ENCODE measurements around the gene HNRNPC. TPM values are rescaled to one million over a fixed set of nuclear protein-coding genes. Genes with fewer than 3 reads are reported as not detected.

HNRNPC gene
- polyA plus RNA-seq, 1 donor (not counting 4 experiments of a cell fraction or from before 2014, with no cell fraction given) = 871 TPM

DNA sequence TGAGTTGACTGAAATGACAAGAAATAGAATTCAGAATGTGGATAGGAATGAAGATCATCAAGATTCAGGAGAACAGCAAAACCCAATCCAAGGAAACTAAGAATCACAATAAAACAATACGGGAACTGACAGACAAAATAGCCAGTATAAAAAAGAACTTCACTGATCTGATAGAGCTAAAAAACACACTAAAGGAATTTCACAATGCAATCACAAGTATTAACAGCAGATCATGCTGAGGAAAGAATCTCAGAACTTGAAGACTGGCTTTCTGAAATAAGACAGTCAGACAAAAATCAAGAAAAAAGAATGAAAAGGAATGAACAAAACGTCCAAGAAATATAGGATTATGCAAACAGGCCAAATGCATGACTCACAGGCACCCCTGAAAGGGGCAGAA is 98.1 kb downstream of the HNRNPC start:
- no peak for FAIRE-seq
- no peak overlapping the region for H3K9ac ChIP-seq (ENCODE audit: control insufficient read depth, extremely low read depth, insufficient read depth, low read length)

DNA sequence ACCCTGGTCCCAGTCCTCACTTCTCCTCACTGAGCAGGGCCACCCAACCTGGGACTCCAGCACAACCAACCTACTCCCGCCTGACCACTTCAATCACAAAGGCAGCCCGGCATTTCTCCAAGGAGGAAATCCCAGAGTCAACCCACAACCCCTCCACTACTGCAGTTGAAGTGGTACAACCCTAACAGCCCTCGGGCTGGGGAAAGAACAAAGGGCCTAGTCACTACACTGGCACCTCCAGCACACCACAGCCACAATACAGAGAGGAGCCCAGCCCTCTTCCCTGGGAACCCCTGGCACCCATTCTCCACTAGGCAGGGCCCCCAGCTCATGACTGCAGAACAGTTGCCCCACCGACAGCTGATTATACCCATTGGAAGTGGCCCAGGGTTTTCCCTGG is 99.7 kb downstream of the HNRNPC start:
- dilution Hi-C loops (cut with MboI; ENCODE audit: extremely low pct_ligation_motif_present, low sequenced_read_pairs) = no loop called here
- H2AFZ ChIP-seq (ENCODE audit: control insufficient read depth, low read length) = no peak overlapping the region

More for the DNA sequence above, 98.1 kb downstream of the HNRNPC start:
- Histone ChIP-seq H3K4me3 (ENCODE audit: control insufficient read depth in 2 of 3, extremely low read depth in 1 of 3, insufficient read depth in 2 of 3, low read depth in 1 of 3, low read length in 3 of 3) (no peak overlapping the region), H3K36me3 (ENCODE audit: control insufficient read depth in 2 of 2, extremely low read depth in 1 of 2, insufficient read depth in 2 of 2, low read length in 2 of 2) (no peaks in the 10 kb centered on the region), H4K20me1 (ENCODE audit: control insufficient read depth, extremely low read depth, insufficient read depth, low read length) (no peaks in the 10 kb centered on the region), H2AFZ (ENCODE audit: control insufficient read depth, low read length) (no peak overlapping the region), H3K4me1 (ENCODE audit: control insufficient read depth, extremely low read depth, insufficient read depth, low read length) (no peaks in the 10 kb centered on the region), H3K4me2 (ENCODE audit: control insufficient read depth, extremely low read depth, insufficient read depth, low read depth, low read length) (no peak overlapping the region), H3K27ac (ENCODE audit: control insufficient read depth, insufficient read depth, low read length) (no peak overlapping the region), H3K79me2 (ENCODE audit: control insufficient read depth, insufficient read depth, low read length) (no peaks in the 10 kb centered on the region), H3K9me1 (ENCODE audit: control insufficient read depth, extremely low read depth, insufficient read depth, low read length) (no peaks in the 10 kb centered on the region), H3K9me3 (ENCODE audit: control insufficient read depth, low read depth, low read length) (no peaks in the 10 kb centered on the region), H3K27me3 (ENCODE audit: control insufficient read depth, extremely low read depth, insufficient read depth, low read length) (no peaks in the 10 kb centered on the region)
- DNase-seq (ENCODE audit: low read depth, low spot score) = no peak
- dilution Hi-C loops (cut with MboI; ENCODE audit: extremely low pct_ligation_motif_present, low sequenced_read_pairs) = no loop called here
- TF ChIP-seq EZH2 (IDR thresholded peaks at IDR 0.05; ENCODE audit: low read length) = no peak
- TF ChIP-seq, protein P1, sequence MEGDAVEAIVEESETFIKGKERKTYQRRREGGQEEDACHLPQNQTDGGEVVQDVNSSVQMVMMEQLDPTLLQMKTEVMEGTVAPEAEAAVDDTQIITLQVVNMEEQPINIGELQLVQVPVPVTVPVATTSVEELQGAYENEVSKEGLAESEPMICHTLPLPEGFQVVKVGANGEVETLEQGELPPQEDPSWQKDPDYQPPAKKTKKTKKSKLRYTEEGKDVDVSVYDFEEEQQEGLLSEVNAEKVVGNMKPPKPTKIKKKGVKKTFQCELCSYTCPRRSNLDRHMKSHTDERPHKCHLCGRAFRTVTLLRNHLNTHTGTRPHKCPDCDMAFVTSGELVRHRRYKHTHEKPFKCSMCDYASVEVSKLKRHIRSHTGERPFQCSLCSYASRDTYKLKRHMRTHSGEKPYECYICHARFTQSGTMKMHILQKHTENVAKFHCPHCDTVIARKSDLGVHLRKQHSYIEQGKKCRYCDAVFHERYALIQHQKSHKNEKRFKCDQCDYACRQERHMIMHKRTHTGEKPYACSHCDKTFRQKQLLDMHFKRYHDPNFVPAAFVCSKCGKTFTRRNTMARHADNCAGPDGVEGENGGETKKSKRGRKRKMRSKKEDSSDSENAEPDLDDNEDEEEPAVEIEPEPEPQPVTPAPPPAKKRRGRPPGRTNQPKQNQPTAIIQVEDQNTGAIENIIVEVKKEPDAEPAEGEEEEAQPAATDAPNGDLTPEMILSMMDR (optimal IDR thresholded peaks at IDR 0.05 in 1 of 3, IDR thresholded peaks at IDR 0.05 in 1 of 3, conservative IDR thresholded peaks at IDR 0.05 in 1 of 3; ENCODE audit: extremely low read depth in 1 of 3, insufficient read depth in 2 of 3, low read length in 3 of 3) = no peak

More for the DNA sequence above, 99.7 kb downstream of the HNRNPC start:
- Histone ChIP-seq H4K20me1 (ENCODE audit: control insufficient read depth, extremely low read depth, insufficient read depth, low read length) (no peaks in the 10 kb centered on the region), H3K9ac (ENCODE audit: control insufficient read depth, extremely low read depth, insufficient read depth, low read length) (no peak overlapping the region), H3K27me3 (ENCODE audit: control insufficient read depth, extremely low read depth, insufficient read depth, low read length) (no peaks in the 10 kb centered on the region), H3K4me3 (ENCODE audit: control insufficient read depth in 2 of 3, extremely low read depth in 1 of 3, insufficient read depth in 2 of 3, low read depth in 1 of 3, low read length in 3 of 3) (no peak overlapping the region), H3K9me3 (ENCODE audit: control insufficient read depth, low read depth, low read length) (no peaks in the 10 kb centered on the region), H3K9me1 (ENCODE audit: control insufficient read depth, extremely low read depth, insufficient read depth, low read length) (no peaks in the 10 kb centered on the region), H3K36me3 (ENCODE audit: control insufficient read depth in 2 of 2, extremely low read depth in 1 of 2, insufficient read depth in 2 of 2, low read length in 2 of 2) (no peaks in the 10 kb centered on the region), H3K4me2 (ENCODE audit: control insufficient read depth, extremely low read depth, insufficient read depth, low read depth, low read length) (no peak overlapping the region), H3K79me2 (ENCODE audit: control insufficient read depth, insufficient read depth, low read length) (no peaks in the 10 kb centered on the region), H3K4me1 (ENCODE audit: control insufficient read depth, extremely low read depth, insufficient read depth, low read length) (no peaks in the 10 kb centered on the region), H3K27ac (ENCODE audit: control insufficient read depth, insufficient read depth, low read length) (no peak overlapping the region)
- DNase-seq (ENCODE audit: low read depth, low spot score) (no peak), FAIRE-seq (no peak)
- TF ChIP-seq, protein P1 (optimal IDR thresholded peaks at IDR 0.05 in 1 of 3, IDR thresholded peaks at IDR 0.05 in 1 of 3, conservative IDR thresholded peaks at IDR 0.05 in 1 of 3; ENCODE audit: extremely low read depth in 1 of 3, insufficient read depth in 2 of 3, low read length in 3 of 3) = no peak
- TF ChIP-seq EZH2 (IDR thresholded peaks at IDR 0.05; ENCODE audit: low read length) = no peak
